ENCODE measurements around the gene ABCA3.

DNA sequence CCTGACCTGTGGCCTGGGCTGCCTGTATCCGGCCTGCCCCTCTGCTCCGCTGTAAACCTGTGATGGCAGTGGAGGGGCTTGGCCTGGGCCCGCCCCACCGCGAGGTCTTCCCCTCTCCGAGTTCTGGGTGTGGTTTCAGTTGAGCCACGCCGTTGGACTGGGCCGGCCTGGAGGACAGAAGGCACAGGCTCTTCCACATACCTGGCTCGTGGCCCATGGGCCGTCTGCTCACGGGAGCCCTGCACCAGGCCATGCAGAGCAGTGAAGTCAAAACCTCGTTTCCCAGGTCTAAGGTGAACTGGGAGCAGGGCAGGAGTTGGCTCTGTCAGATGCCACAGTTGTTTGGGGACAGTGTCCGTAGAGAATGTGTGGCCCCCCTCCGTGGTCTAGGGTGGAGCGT, 67.0 kb downstream of the ABCA3 start:
- no peak for TF ChIP-seq EP300 (IDR thresholded peaks at IDR 0.05; ENCODE audit: borderline replicate concordance)
- no peak for TF ChIP-seq TAF1 (IDR thresholded peaks at IDR 0.05; ENCODE audit: low read depth)
- no peak for TF ChIP-seq ZBTB7A (IDR thresholded peaks at IDR 0.05; ENCODE audit: low read depth)
- TF ChIP-seq EGR1 (IDR thresholded peaks at IDR 0.05), result no peak
- TF ChIP-seq TCF12 (IDR thresholded peaks at IDR 0.05; ENCODE audit: low read depth), result no peak
- TF ChIP-seq CEBPB (IDR thresholded peaks at IDR 0.05), result no peak

All from Ishikawa (cell line).